Islet precursor cell (in vitro differentiated cells): ENCODE results near the gene LENG8.
A peak's percentile ranks its signal among the peaks of the same experiment; 100 is the strongest.
"Not testable (repeated sequence)": the region's sequence is repeated elsewhere in the genome, so short reads cannot be mapped to it uniquely, and the experiment has no call there.

ENCODE experiments used
- DNase-seq: peaks from one replicate; pipeline ENCODE4 v3.0.0-alpha.2; 2018

LENG8 gene

DNA sequence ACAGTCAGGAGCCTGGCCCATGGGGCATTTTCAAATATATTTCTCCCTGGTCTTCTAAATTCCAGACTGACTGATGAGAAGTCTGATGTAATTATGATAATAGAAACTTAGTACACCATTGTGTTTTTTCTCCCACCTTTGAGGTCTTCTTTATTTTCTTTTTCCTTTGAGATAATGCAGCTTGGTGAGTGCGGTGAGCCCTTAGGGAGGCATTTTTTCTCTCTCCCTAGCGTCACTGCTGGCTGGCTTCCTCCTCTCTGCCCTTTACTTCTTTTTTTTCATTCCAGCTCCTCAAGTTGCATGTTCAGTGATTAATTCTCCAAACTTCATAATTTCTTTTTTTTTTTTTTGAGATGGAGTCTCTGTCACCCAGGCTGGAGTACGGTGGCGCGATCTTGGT, 36.9 kb downstream of the LENG8 start:
- no peak for DNase-seq

DNA sequence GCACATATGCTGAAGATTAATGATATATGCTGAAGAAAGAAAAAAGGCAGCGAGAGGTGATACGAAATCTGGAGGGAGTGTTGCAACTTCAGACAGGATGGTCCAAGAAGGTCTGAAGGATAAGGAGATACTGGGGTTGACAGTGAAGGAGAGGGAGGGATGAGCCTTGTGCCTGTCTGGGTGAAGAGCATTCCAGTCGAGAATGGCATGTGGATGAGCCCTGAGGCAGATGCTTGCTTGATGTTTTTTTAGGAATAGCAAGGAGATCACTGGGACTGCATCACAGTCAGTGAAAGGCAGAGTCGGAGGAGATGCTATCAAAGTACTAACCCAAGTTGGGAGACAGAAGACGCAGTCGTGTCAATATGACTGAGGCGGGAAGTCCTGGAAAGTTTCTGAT, 40.3 kb downstream of the LENG8 start:
- peak; percentile 76 for DNase-seq

- no peak for DNase-seq
These were observed 40.8 kb downstream of the LENG8 start for GRCh38 chr19:54489766-54490165.

DNA sequence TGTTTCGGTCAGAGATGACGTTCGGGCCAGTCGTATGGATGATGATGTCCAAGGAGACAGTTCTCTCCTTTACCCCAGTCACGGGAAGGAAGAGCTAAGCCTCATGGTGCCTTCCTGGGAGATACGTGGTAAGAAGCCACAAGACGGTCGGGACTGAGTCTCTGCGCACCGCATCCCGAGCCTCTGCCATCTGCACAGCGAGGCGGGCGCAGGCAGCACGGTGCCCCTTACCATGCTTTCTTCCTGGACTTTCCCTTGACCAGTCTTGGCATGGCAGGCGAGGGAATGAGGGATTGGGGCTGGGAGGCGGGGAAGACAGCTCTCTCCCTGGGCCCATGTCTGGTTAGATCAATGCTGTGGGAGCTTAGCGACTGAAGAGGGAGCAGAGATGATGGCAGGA, 43.6 kb downstream of the LENG8 start:
- DNase-seq = no peak

- not testable (repeated sequence) for DNase-seq
These were observed 44.1 kb downstream of the LENG8 start for GRCh38 chr19:54493056-54493455.

- no peak for DNase-seq
These were observed 45.1 kb downstream of the LENG8 start for GRCh38 chr19:54493967-54494585.

DNA sequence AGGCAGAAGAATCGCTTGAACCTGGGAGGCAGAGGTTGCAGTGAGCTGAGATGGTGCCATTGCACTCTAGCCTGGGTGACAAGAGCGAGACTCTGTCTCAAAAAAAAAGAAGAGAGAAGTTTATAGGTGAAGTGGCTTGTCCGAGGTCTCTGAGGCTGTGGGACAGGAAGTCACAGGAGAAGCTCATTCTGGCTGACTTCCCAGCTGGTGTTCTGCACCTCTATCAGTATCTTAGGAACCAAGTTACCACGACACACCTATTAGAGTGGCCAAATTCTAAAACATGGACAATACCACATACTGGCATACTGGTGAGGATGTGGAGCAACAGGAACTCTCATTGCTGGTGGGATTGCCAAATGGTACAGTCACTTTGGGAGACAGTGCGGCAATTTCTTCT, 46.3 kb downstream of the LENG8 start:
- DNase-seq = not testable (repeated sequence)

DNA sequence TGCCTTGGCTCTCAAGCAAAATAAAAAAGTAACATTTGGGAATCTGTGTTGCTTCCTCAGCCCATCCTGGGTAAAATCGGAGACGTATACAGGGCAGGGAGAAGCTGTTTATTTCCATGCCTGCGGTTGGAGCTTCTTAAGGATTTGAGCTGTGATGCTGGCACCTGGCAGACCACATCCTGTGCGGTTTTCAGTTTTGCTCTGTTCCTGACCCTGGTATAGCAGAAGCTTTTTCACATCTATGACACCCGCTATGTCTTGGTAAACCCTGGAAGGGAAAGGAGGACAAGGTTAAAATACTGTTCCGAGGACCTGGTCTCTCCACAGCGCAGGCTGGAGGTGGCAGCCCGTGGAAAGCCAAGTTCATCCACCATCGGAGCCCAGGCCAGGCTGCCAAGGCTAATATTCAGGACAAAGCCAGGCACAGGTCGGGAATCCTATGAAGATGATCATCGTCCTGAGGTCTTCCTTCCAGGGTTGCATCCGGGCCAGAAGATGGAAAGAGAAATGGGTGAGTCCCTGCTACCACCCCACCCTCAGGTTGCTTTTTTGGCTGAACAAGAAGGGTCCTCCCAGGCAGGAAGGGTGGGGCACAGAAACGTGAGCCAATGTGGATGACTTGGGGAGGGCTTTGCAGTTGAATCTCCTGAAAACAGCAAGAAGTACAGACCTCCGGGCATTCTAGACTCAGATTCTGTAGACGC, 48.9 kb downstream of the LENG8 start:
- DNase-seq = not testable (repeated sequence)

- not testable (repeated sequence) for DNase-seq
These were observed 49.4 kb downstream of the LENG8 start for GRCh38 chr19:54498451-54498772.

DNA sequence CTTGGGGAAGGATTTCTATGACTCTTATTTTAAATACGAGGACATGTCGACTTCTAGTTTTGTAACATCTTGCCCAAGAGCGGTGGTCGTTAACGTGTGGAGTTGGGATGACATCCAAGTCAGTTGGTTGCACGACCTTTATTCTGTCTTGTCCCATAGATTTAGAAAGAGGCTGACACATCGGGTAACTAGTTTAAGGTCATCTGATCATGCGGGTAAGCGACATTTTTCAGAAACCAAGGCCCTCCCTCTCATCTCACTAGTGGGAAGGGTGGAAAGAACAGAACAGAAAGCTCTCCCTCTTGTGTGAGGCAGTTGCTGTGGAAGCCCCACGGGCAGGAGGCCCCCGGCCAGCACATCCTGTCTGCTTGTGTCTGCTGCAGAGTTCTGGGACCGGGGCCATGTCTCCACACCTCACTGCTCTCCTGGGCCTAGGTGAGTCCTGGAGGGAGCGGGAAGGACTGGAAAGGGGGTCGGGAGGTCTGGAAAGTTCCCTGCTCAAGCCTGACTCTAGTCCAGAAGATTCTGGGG, 53.6 kb downstream of the LENG8 start, which contains the start of gene LAIR2:
TSS of gene LAIR2 (plus strand) at position 314 of the 531 bp plus-strand sequence. CDS start at position 402, 88 bp downstream.
- no peak for DNase-seq

GRCh38 chr19:54505542-54505941, 56.5 kb downstream of the LENG8 start:
- not testable (repeated sequence) for DNase-seq

- no peak for DNase-seq
These were observed 57.1 kb downstream of the LENG8 start for GRCh38 chr19:54506079-54506478.

DNA sequence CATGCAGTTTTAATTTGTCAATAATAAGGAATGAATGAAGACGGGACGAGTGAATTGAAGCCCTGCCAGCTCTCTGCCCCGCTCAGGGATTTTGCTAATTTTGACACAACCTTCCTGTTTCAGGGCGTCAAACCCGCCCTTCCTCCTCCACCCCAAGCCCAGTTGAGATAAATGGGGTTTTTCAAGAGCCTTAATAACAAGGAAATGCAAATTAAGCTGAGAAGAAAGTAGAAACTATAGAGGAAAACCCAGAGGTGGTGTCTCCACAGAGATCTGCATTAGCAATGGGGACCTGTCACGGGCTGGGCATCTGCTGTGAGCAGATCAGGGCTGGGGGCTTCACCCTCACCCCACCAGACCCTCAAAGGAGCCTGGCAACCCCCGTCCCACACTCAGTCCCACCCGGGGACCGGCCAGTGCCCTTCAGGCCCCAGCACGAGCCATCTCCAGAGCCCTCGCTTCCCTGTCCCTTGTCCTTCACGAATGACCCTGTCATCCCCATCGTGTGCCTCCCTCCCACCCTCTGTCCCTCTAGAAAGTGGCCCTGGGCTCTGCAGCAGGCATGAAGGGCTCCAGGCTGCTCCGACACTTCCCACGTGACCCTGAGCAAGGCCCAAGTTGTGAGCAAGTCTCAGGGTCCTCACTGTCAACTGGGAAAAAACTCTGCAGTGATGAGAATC, 58.2 kb downstream of the LENG8 start:
- DNase-seq = not testable (repeated sequence)

- no peak for DNase-seq
These were observed 58.8 kb downstream of the LENG8 start for GRCh38 chr19:54507824-54508223.

- not testable (repeated sequence) for DNase-seq
These were observed 59.5 kb downstream of the LENG8 start for GRCh38 chr19:54508487-54508886.

DNA sequence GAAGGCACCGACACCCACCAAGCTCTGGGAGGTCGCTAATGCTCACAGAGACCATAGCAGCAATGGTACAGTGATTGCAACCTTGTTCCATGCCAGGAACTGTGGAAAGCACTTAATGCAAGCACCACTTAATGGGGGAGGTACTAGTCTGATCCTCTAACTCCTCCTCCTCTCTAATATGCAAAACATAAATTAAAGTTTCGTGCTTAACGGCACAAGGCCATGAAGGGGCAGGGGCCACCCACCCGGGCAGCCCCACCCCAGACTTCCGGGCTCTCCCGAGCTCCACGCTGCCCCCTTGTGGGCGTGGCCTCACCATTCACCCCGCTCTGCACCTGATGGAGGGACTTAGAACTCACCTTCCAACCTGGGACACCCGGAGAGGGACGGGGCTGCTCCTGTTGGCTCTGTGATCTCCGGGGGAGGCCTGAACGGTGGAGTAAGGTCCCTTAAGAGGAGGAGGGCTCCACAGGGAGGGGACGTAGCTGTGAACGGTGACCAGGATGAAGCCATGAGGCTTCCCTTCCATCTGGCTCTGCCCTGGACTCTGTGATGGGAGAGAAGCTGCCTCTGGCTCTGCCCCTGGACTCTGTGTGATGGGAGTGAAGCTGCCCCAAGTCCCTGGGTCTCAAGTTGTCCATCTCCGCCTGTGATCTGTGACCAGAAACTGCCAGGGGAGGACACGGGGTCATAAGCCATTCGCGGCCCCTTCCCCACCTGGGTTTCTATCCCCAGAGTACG, 60.4 kb downstream of the LENG8 start:
- DNase-seq = not testable (repeated sequence)
